GM23338 (cell line): ENCODE results near the gene PPFIA4.

Experiments
- CTCF ChIP-seq, 2 experiments: fragments of 200-600 bp in 1 of 2; sonication (generic) in 1 of 2; conservative IDR thresholded peaks; 2 replicates each; pipeline versions ENCODE4 v1.5.1 to v1.6.1; 2016 to 2017; ENCODE audit warnings: antibody characterized with exemption in 2 of 2, low read depth in 2 of 2, mild to moderate bottlenecking in 2 of 2, moderate library complexity in 1 of 2
- ETS1 ChIP-seq: IDR thresholded peaks from 2 replicates; pipeline ENCODE4 v1.6.1; 2016; ENCODE audit warnings: antibody characterized with exemption
- EZH2 ChIP-seq: fragments of 200-600 bp; sonication (generic); IDR thresholded peaks from one replicate; pipeline ENCODE4 v1.8.0; 2017; ENCODE audit warnings: antibody characterized with exemption, mild to moderate bottlenecking, low read depth; ENCODE audit not compliant: unreplicated experiment
- EZH2phosphoT487 ChIP-seq: fragments of 200-600 bp; sonication (generic); IDR thresholded peaks from one replicate; pipeline ENCODE4 v1.8.1; 2018; ENCODE audit warnings: antibody characterized with exemption; ENCODE audit not compliant: unreplicated experiment
- POLR2AphosphoS5 ChIP-seq: IDR thresholded peaks from 2 replicates; pipeline ENCODE4 v1.6.1; 2016; ENCODE audit warnings: antibody characterized with exemption, low read depth
- ZNF114 ChIP-seq: fragments of 250-450 bp; sonication (Bioruptor Pico); IDR thresholded peaks from 2 replicates; pipeline ENCODE4 v1.5.0; 2020; ENCODE audit warnings: mild to moderate bottlenecking, moderate library complexity
- ZNF462 ChIP-seq: fragments of 250-450 bp; sonication (Bioruptor Pico); IDR thresholded peaks from 2 replicates; pipeline ENCODE4 v1.5.0; 2020; ENCODE audit warnings: mild to moderate bottlenecking, moderate library complexity
- TF ChIP-seq, protein P1 (sequence below): IDR thresholded peaks from one replicate; pipeline ENCODE4 v1.6.1; 2018; ENCODE audit warnings: antibody characterized with exemption; ENCODE audit not compliant: unreplicated experiment

- TF ChIP-seq EZH2 (no peak), CTCF (conservative IDR thresholded peaks at IDR 0.05; ENCODE audit: low read depth in 2 of 2) (no peak), ZNF462 (no peak), ETS1 (no peak), POLR2AphosphoS5 (no peak), EZH2phosphoT487 (no peak), ZNF114 (CRISPR knock-in tag) (no peak)
- TF ChIP-seq, protein P1, sequence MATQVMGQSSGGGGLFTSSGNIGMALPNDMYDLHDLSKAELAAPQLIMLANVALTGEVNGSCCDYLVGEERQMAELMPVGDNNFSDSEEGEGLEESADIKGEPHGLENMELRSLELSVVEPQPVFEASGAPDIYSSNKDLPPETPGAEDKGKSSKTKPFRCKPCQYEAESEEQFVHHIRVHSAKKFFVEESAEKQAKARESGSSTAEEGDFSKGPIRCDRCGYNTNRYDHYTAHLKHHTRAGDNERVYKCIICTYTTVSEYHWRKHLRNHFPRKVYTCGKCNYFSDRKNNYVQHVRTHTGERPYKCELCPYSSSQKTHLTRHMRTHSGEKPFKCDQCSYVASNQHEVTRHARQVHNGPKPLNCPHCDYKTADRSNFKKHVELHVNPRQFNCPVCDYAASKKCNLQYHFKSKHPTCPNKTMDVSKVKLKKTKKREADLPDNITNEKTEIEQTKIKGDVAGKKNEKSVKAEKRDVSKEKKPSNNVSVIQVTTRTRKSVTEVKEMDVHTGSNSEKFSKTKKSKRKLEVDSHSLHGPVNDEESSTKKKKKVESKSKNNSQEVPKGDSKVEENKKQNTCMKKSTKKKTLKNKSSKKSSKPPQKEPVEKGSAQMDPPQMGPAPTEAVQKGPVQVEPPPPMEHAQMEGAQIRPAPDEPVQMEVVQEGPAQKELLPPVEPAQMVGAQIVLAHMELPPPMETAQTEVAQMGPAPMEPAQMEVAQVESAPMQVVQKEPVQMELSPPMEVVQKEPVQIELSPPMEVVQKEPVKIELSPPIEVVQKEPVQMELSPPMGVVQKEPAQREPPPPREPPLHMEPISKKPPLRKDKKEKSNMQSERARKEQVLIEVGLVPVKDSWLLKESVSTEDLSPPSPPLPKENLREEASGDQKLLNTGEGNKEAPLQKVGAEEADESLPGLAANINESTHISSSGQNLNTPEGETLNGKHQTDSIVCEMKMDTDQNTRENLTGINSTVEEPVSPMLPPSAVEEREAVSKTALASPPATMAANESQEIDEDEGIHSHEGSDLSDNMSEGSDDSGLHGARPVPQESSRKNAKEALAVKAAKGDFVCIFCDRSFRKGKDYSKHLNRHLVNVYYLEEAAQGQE = no peak
Measured at GRCh38 chr1:203100516-203100869, 74.2 kb downstream of the PPFIA4 start.
